ENCODE data around the gene SNX20.

The SNX20 gene

DNA sequence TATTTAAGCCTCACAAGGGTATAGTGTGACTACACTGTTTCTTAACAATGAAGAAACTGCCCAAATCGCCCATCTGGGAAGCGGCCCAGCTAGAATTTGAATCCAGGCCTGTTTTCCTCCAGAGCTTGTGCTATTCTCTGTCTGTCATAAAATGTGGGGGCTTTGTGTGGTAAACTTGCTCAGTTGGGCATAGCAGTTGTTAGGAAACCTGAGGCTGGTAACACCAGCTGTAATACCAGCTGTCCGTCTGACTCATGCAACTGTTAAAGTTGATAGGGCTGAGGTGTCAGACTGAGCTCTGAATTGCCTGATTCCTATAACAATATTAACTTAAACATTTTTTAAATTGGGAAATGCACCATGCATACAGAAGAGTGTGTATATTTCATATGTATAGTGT, 21.6 kb upstream of the SNX20 start:
- DNase-seq, result no peak

DNA sequence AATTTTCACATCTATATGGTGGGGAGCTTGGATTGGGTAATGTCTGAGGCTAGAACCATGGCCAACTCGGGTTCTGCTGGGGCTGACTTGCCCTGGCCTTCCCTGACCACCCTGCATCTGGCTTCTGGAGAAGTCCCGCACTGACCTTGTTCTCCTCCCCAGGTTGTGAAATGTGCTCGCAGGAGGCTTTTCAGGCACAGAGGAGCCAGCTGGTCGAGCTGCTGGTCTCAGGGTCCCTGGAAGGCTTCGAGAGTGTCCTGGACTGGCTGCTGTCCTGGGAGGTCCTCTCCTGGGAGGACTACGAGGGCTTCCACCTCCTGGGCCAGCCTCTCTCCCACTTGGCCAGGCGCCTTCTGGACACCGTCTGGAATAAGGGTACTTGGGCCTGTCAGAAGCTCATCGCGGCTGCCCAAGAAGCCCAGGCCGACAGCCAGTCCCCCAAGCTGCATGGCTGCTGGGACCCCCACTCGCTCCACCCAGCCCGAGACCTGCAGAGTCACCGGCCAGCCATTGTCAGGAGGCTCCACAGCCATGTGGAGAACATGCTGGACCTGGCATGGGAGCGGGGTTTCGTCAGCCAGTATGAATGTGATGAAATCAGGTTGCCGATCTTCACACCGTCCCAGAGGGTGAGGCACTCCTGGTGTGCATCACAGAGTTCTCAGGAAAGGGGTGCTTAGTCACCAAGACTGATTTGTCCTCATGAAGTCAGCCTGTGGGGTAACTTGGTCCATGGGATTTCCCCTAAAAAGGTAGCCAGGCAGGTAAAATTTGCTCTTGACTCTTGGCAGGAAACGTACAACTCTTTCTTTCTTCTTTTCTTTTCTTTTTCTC, 18.4 kb upstream of the SNX20 start:
- peak; percentile 81 for DNase-seq

DNA sequence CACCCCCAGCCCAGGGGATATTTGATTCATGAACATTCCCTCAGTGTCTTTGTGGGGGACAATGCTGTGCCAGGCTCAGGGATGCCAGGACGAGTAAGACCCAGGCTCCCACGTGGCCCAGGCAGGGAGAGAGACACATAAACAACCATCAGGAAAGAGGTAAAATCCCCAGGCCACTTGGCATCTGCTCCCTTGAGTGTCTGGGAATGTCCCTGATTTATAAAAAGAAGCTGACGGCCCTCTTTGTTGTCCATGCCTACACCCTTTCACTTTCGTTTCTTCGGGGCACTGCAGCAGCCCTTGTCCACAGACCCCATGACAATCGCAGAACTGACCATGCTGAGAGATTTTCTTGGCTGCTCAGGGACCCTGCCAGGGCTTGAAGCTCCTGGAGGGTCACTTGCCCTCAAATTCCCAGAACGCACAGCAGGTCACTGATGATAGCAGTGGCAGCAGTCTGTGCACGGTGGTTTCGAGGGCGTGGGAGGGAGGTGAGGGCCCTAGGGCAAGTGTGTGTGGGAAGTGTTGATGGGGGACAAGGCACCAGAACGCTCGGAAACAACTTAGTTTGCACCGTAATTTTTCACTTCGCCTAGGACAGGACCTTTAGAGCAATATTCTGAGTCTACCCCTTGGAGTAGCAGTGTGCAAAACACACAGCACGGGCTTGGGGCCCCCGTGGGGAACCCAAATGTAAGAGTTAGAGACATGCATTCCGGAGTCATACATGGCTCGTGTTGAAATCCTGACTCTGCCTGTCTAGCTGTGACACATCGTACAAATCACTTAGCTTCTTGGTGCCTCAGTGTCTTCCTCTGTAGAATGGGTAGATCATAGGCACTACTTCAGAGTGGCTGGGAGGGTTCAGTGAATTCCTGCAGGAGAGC, 17.0 kb upstream of the SNX20 start:
- DNase-seq, result peak; percentile 79

DNA sequence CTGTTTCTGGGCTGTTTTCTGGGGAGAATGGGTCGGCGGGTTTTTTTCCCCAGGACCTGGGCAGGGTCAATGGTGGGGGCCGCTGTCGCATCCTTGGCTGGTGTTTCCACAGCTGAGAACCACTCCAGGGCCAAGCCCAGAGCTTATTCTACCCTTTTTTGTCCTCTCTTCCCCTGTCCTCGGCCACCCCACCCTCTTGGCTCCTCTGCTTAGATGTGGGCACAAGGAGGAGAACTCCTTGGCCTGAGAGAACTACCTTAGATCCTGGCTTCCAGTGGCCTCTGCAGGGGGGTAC, 16.3 kb upstream of the SNX20 start:
- DNase-seq, result no peak

DNA sequence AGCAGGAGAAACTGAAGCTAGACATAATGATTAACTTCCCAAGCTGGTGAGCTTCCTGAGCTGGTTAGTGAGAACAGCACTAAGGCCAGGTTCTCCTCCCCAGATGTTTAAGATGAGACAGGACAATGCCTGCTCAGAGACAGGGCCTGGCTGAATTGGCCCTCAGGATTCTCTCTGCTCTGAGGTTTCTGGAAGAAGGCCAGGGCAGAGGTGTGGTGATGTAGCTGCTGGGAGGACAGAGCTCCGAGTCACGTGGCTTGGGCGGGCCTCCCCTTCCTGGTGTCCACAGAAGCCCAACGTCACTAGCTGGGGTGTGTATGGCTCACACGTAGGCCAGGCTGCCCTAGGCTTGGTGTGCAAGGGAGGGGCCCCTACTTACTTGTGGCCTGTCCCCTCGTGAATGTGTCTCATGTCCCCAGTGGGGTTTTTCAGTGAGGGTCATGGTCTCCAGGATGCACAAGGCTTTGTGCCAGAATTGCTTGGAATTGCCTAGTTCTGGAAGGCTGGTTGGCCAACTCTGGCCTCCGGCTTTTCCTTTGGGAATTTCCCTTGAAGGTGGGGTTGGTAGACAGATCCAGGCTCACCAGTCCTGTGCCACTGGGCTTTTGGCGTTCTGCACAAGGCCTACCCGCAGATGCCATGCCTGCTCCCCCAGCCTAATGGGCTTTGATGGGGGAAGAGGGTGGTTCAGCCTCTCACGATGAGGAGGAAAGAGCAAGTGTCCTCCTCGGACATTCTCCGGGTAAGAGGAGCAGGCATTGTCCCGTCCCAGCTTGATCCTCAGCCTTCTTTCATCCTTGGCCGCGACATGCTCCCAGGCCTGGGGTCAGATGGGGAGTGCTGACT, 15.7 kb upstream of the SNX20 start:
- peak; percentile 76 for DNase-seq

DNA sequence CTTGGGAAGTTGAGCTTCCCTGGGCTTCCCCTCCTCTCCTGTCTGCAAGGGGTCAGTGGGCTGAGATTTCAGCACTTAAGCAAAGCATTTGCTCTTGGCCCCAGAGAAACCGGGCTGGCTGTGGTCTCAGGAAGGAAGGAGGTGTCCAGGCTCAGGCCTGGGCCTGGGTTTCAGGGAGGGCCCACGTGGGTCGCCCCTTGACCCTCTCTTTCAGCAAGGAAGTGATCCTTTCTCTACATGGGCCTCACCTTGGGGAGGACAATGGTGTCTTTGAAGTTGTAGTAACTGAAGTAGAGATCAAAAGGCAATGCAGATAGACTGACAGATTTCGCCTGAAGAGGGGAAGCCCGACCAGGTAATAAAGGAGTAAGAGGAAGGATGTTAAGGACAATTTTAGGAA, 15.0 kb upstream of the SNX20 start:
- DNase-seq, result no peak

DNA sequence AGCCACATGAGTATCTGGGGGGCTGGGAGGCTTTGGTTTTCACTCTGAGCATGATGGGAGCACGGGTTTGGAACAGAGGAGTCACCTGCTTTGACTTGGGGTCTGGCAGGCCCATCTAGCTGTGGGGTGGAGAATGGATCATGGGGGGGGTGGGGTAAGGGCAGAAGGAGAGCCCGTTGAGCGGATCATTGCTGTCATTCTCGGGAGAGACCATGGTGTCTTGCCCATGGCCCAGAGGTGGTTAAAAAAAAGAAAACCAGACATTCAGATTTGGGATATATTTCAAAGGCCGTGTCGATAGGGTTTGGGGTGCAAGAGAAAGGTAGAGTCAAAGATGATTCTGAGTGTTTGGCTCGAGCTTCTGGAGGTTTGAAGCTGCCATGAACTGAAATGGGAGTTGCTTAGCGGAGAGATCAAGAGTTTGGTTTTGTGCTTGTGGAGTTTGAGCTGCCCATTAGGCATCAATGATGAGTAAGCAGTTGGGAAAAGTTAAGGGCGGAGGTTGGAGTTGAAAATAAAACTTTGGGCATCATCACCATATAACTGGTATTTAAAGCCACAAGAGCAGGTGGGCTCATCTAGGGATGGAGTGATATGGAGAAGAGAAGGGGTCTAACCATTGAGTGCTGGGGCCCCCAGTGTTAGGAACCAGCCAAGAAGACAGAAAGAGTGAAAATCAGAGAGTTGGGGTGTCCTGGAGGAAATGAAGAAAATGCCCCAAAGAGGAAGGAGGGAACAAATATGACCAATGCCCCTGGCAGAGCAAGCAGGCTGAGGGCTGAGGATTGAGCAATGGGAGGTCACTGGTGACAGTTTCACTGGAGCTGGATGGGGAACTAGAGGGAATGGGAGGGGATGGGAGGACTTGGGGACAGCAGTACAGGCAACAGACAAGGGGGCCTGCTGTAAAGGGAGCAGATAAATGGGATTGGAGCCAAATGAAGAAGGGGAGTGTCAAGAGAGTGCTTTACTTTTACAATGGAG, 14.2 kb upstream of the SNX20 start:
- no peak for DNase-seq

DNA sequence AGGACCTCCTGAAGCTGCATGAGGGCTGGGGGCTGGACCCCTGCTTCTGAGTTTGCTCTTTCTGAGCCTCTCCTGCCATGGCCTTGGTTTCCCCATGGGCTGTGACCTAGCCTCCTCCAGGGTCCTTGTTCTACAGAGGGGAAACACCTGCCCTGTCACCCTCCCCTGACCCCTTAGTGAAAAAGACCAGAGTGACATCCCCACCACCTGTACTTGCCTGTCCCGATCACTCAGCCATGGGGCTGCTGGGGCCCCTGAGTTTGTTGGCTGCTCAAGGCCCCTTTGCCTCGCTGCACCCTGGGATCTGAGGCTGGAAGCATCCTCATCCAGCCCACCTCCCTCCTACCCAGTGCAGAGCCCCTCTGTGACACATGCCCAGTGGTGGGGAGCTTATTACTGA, 13.1 kb upstream of the SNX20 start:
- no peak for DNase-seq

DNA sequence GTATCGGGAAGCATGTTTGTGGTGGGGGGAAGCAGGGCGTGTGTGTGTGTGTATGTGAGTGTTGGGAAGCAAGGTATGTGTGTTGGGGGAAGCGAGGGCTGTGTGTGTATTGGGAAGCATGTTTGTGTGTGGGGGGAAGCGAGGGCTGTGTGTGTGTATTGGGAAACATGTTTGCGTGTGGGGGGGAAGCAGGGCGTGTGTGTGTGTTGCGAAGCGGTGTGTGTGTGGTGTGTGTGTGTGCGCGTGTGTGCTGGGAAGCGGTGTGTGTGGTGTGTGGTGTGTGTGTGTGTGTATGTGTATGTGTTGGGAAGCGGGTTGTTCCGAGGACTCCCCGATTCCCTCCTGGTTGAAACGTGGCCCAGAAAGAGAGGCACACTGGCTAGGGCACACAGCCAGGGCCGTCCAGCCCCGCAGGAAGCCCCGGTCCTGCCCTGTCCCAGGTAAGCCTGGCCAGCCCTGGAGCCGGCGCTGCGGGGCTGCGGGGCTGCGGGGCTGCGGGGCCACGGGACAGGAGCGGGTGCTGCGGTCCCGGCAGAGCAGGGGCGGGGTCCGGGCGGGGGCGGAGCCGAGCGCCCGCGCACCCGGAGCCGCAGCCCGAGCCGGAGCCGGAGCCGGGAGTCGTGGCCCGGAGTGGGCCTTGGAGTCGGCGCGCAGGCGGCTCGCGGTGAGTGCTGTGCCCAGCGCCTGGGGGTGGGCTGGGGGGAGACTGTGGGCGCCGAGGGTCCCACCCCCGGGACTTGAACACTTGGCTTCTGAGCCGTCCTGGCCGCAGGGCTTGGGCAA, 12.1 kb upstream of the SNX20 start, which contains the start of gene NOD2:
Gene NOD2, plus strand, starts transcription at position 608 of the 783 bp plus-strand sequence. CDS start 5,890 bp downstream, outside the sequence.
- no peak for DNase-seq

DNA sequence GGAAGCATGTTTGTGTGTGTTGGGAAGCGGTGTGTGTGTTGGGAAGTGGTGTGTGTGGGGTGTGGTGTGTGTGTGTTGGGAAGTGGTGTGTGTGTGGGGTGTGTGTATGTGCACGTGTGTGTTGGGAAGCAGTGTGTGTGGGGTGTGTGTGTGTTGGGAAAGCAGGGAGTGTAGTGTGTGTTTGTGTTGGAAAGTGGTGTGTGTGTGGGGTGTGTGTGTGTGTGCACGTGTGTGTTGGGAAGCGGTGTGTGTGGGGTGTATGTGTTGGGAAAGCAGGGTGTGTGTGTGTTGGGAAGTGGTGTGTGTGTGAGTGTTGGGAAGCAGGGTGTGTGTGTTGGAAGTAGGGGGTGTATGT, 11.5 kb upstream of the SNX20 start:
- no peak for DNase-seq

DNA sequence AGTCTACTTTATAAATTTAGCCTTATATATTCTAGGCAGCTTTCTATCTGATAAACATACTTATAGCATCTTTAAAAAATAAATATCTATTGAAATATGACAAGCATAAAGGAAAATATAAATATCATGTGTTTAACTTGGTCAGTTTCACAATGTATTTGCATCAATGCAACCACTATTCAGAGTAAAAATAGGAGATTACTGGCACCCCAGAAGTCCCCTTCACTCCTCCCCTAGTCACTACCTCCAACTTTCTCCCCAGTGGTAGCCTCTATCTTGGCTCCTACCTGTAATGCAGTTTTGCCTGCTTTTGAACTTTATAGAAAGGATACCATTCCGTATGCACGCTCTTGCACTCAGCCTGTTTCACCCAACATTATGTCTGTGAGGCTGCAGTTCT, 9.1 kb upstream of the SNX20 start:
- no peak for DNase-seq

DNA sequence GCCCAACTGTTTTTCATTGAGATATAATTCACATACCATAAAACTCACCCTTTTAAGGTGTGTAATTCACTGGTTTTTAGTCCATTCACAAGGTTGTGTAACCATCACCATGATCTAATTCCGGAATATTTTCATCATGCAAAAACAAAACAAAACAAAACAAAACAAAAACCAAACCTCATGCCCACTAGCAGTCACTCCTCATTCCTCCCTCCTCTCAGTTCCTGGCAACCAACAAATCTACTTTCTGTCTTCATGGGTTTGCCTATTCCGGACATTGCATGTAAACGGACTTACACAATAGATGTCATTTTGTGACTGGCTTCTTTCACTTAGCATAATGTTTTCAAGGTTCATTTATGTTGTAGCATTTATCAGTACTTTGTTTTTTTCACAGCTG, 7.8 kb upstream of the SNX20 start:
- no peak for DNase-seq

DNA sequence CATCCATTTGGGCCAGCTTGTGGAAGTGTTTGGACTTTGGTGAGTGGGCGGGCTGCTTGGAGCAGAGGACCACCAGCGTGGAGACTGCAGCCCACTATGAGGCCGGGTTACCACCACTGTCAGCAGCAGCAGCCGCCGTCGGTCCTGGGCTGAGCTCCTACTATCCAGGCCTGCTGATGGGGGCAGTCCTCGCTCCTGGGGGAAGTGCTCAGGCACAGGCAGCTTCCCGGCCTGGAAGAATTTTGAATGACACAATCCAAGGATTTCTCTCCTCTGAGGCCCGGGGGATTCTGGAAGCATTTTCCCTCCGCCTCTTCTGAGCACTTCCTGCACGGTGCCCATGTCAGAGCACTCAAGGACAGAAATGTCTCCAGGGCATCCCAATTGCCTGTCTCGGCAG, 7.0 kb upstream of the SNX20 start:
- DNase-seq, result no peak

DNA sequence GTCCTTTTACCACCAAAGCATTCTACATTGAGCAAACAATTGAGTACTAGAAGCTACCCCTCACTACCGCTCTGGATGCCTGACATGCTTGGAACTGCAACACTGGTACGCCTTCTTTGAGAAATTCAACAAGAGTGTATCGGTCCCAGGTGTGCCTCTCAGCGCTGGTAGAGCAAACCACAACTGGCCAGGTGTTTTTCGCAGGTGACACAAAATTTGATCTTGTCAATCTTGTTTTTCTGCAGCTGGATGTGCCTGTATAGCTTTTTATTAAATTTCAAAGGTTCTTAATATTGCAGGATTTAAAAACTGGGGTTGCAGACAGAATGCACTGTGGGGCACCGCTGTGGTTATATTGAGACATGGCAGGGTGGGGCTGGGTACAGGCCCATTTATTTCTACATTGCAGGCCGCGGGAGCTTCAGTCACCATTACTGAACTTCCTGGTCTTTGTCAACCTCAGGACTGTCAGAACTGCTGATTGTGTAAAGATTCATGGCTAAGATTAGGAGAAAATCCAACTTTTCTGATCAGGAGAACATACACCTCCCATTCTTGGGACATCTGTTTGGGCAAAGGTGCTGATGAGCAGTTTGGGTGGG, 4.5 kb upstream of the SNX20 start:
- DNase-seq, result no peak

DNA sequence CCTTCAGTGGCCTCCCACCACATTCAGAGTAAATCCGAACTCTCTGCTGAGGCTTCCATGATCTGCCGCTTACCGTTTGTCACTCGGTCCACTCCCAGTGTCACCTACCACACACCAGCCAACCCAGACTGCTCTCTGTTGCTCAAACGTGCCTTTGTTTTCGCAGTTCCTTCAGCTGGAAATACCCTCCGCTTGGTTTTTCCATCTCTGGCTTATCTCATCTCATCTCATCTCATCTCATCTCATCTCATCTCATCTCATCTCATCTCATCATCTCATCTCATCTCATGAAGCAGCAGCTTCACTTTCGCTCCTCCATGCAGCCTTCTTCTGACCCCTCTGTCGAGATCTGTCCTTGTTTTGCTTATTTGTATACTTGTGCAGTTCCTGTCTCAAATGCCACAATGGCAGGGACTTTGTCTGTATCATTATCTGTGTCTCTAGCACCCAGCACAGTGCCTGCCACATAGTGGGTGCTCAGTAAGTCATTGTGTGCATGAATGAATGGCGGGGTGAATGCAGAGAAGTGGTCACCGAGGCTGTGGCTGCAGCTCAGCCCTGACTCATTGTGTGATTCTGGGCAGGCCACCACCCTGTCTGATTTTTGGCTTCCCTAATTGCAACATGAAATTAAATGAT, 3.8 kb upstream of the SNX20 start:
- no peak for DNase-seq

DNA sequence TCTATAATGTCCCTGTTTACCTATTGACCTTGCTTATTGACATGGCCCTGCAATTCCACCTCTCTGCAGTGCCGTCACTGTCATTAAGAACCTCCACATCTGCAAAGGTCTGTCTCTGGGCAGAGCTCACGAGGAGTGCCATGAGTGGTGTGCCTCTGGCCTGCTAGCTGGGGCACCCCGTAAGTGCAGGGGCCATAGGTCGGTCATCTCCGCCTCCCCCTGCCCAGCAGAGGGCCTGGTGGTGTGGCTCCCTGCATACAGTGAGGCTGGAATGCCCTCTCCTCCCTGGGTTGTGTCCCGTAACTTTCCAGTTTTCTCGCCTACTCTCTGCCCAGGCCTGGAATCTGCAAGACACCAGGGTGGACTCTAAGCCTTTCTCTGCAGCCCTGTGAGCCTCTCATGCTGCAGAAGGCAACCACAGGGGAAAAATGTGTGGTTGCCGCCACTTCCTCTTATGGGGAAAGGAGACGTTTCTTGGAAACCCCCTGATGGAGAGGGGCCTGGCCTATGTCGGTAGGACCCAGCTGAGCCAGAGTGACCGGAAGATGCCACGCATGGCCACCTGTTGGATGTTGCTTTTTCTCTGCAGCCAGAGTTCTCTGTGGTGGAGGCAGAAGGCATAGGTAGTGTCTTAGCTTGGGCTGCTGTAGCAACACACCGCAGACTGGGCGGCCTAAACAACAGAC, 2.7 kb upstream of the SNX20 start:
- peak; percentile 71 for DNase-seq

DNA sequence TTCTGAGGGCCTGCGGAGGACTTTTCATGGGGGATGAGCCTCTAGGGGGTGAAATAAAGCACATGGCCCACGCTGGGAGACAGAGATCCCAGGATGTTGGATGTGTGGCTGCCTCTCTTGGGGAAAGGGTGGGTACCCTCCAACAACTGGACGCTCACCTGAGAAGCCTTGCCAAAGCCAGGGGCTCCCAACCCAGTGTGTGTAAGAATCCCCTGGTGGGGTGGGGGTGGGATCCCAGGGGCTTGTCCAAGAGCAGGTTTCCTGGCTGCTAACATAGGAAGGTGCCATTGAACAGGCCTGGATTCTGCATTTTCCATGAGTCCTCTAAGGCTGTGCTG, 587 bp downstream of the SNX20 start:
- no peak for DNase-seq

DNA sequence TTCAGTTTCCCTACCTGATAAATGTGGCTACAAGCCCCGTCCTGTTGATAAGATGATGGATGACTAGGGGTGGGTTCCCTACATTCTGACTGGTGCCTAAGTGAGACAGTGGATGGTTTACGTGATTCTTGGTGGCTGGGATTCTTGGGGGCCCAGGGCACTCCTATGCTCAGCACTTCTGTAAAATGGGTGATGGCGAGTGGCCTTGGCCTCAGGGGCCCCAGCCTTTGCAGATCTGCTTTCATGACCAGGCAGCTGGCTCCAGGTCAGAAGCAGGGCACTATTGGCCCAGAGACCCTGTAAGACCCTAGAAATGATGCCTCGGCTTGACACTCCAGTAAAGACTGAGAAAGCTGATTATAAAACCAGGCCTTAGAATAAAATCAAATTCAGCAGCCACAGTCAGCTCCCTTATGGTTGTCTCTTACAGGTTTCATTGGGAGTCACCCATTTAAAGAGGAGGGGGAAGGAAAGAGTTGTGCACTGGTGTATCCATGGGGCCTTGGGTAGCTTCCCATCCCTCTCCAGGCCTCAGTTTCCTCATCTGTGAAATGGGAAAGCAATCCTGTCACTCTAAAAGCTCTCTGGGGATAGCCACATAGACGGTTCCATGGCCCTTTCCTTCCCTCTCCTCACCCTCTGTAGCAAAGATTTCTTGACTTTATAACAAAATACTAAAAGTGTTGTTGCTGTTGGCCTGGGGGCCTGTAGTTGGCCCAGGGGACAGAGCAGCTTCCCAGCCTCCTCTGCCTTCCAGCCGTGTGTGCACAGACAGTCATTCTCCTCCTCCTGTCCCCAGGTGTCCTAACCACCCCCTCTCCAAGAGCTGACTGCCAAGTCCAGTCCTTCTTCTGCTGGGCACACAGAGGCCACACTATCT, 1.2 kb downstream of the SNX20 start:
- no peak for DNase-seq

DNA sequence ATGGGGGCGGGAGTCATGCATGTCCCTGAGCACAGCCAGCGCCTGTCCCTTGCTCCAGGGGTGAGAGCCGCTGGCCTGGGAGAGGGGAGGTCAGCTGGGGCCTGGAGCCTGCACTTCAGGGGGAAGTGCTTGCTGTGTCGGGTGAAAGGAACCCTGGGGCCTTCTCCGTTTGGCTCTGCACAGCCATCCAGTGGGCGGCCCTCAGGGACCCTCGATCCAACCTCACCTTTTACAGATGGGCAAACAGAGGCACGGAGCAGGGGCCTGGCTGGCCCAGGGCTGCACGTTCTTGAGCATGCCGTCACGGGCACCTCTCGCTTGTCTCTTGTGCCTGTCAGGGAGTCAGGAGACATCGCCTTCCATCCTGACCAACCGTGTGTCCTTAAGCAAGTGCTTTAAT, 1.8 kb downstream of the SNX20 start:
- DNase-seq, result no peak

All from stimulated activated CD8-positive, alpha-beta memory T cell treated with anti-CD3 and anti-CD28 coated beads, Interleukin-4, amount 100 ng/mL, for 48 hours (primary cell).